ENCODE measurements around the gene AKAP6.

The AKAP6 gene

GRCh38 chr14:32531942-32532515 lies 202.9 kb downstream of the AKAP6 start:
- DNase-seq (ENCODE audit: low read depth), result no peak

- no peak for DNase-seq (ENCODE audit: low read depth)
Measured at GRCh38 chr14:32534145-32534544, 205.0 kb downstream of the AKAP6 start.

- no peak for DNase-seq (ENCODE audit: low read depth)
Measured at GRCh38 chr14:32536175-32536574, 207.1 kb downstream of the AKAP6 start.

DNA sequence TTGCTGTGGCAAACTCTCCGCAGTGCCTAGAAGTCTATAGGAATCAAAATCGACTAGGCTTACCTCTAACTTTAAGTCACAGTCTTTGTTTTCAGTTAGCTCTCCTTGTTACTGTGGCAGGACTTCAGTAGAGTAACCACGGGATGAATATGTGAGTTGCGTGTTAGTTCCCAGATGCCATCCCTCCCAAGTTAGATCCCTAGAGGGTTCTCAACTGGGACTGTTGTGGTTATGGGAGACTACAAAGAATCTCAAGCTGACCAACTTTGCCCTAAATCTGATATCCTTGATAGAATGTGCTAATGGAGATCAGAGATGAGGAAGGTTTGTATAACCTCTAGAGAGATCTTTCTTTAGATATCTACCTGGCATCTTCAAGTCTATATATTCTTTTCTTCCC lies 208.1 kb downstream of the AKAP6 start:
- DNase-seq (ENCODE audit: low read depth), result no peak

- no peak for DNase-seq (ENCODE audit: low read depth)
Measured at GRCh38 chr14:32542507-32542906, 213.4 kb downstream of the AKAP6 start.

GRCh38 chr14:32545095-32545494 lies 216.0 kb downstream of the AKAP6 start:
- no peak for DNase-seq (ENCODE audit: low read depth)

DNA sequence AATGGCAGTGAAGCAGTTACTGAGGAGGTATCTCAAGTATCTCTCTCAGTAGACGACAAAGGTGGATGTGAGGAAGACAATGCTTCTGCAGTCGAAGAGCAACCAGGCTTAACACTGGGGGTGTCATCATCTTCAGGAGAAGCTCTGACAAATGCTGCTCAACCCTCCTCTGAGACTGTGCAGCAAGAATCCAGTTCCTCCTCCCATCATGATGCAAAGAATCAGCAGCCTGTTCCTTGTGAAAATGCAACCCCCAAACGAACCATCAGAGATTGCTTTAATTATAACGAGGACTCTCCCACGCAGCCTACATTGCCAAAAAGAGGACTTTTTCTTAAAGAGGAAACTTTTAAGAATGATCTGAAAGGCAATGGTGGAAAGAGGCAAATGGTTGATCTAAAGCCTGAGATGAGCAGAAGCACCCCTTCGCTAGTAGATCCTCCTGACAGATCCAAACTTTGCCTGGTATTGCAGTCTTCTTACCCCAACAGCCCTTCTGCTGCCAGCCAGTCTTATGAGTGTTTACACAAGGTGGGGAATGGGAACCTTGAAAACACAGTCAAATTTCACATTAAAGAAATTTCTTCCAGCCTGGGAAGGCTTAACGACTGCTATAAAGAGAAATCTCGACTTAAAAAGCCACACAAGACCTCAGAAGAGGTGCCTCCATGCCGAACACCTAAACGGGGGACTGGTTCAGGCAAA lies 216.6 kb downstream of the AKAP6 start:
- no peak for DNase-seq (ENCODE audit: low read depth)

DNA sequence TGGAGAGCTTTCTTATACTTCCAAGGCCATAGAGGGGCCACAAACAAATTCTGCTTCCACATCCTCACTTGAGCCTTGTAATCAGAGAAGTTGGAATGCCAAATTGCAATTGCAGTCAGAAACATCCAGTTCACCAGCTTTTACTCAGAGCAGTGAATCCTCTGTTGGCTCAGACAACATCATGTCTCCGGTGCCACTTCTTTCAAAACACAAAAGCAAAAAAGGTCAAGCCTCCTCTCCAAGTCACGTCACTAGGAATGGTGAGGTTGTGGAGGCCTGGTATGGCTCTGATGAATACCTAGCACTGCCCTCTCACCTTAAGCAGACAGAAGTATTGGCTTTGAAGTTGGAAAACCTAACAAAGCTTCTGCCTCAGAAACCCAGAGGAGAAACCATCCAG lies 217.1 kb downstream of the AKAP6 start:
- no peak for DNase-seq (ENCODE audit: low read depth)

GRCh38 chr14:32552766-32553165 lies 223.7 kb downstream of the AKAP6 start:
- no peak for DNase-seq (ENCODE audit: low read depth)

DNA sequence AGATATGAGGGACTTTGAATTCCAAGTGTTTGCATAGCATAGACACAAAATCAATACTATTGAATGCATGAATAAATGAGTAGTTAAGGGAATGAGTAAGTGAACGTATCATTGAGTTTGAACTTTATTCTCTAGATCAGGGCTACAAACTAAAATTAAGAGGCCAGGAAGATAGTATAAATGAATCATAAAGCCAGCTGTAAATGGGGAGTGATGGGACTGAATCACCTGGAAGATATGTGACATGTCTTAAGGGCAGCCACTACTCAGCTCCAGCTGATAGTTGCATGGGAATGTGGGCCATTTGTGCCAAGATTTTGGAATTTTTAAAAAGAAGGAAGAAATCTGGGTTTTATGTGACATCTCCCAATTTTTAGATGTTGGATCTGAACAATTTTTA lies 229.9 kb downstream of the AKAP6 start:
- DNase-seq (ENCODE audit: low read depth), result no peak

DNA sequence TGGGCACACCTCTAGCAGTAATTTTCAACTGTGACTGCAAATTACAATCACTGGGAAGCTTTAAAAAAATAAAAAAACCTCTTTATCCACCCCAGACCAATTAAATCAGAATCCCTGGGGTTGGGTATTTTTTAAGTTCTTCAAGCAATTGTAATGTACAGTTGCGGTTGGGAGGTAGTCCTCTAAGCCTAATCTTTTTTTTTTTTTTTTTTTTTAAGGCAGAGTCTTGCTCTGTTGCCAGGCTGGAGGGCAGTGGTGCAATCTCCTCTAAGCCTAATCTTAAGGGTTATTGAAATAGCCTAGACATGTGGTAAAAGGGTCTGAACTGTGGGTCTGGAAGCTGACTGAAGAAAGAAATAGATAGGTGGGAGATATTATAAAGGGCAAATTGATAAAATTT lies 230.5 kb downstream of the AKAP6 start:
- no peak for DNase-seq (ENCODE audit: low read depth)

- DNase-seq (ENCODE audit: low read depth), result peak; percentile 1
Measured at GRCh38 chr14:32560209-32560857, 231.2 kb downstream of the AKAP6 start.

- no peak for DNase-seq (ENCODE audit: low read depth)
Measured at GRCh38 chr14:32561520-32561919, 232.4 kb downstream of the AKAP6 start.

DNA sequence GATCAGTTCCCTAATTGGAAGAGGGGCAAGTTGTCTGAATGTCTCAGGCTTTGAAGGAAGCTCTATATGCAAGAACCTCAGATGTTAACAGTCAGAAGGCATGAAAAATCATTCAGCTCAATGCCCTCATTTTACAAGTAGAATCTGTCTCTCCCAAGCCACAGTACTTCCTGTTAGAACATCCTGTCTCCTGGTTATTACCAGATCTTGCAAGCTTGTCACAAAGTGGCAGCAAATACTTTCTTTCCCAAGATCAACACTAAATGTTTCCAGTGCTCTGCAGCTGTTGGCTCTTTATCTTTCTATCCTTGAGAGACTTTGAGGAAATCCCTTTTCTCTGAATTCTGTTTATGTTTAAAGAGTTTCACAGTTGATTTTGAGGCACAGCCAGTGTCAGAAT lies 235.5 kb downstream of the AKAP6 start:
- no peak for DNase-seq (ENCODE audit: low read depth)

GRCh38 chr14:32565256-32565655 lies 236.2 kb downstream of the AKAP6 start:
- no peak for DNase-seq (ENCODE audit: low read depth)

DNA sequence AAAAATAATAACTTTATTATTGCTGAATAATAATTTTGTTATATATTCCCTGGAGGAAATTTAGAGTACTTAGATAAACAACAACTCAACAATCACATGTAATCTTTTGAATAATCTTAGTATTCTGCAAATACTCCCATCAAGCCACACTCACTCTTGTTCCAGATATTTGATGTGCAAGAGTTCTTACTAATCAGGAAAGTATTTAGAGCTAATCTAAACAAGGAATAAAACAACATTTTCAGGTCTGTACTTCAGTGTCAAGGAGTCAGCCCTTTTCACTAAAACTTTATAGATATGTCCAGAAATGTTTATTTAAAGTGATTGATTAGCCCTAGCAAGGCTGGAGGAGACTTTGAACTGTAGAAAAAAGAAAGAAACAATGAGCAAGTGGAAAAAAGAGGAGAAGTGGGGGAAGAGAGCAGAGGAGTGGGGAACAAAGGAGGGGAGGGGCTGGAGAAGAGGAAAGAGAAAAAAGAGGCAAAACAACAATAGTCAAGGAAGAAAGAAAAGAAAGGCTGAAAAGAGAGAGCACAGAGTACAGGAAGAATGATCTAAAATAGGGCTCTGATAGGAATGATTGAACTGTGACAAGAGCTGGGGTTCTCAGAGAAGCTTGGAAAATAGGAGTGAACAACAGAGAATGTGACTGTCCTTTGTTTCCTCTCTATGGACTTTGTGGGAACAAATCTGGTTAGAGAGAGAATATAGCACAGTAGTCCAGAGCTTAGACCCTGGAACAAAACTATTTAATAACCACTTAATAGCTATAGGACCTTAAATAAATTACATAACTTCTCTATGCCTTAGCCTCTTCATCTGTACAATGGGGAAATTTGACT lies 238.7 kb downstream of the AKAP6 start:
- DNase-seq (ENCODE audit: low read depth), result no peak

- no peak for DNase-seq (ENCODE audit: low read depth)
Measured at GRCh38 chr14:32571551-32571950, 242.5 kb downstream of the AKAP6 start.

GRCh38 chr14:32571995-32572866 lies 243.1 kb downstream of the AKAP6 start:
- DNase-seq (ENCODE audit: low read depth), result no peak

DNA sequence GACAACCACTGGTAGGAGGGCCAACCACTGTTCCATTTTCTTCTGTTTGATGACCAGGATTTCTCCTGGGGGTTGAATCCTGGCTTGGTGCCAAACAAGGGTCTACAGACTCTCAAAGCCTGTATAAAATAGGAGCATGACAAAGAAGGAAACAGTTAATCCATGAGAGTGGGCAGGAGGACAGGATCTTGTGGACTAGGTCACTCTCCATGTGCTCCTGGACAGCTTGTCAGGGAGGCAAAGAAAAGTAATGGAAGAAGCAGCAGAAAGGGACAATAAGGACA lies 243.7 kb downstream of the AKAP6 start:
- no peak for DNase-seq (ENCODE audit: low read depth)

- no peak for DNase-seq (ENCODE audit: low read depth)
Measured at GRCh38 chr14:32574269-32574668, 245.2 kb downstream of the AKAP6 start.

- DNase-seq (ENCODE audit: low read depth), result peak; percentile 4
Measured at GRCh38 chr14:32576088-32576795, 247.1 kb downstream of the AKAP6 start.

Measured in stimulated activated CD4-positive, alpha-beta T cell treated with anti-CD3 and anti-CD28 coated beads, Interleukin-2, amount 100 ng/mL, for 4 hours (primary cell).